Prostate gland (tissue), 2 donors: ENCODE measurements around the gene BRME1. TPM values are rescaled to one million over a fixed set of nuclear protein-coding genes. Genes with fewer than 3 reads are reported as not detected.
A peak's percentile ranks its signal among the peaks of the same experiment; 100 is the strongest.

Experiments
- DNase-seq: peaks from one replicate; pipeline ENCODE4 v3.0.0-alpha.2; 2019; ENCODE audit warnings: low spot score
- H3K27ac ChIP-seq, 2 donors: fragments of 200-600 bp; sonication (generic); 2 replicates each; pipeline ENCODE4 v1.5.1; 2017 to 2019
- H3K27me3 ChIP-seq: fragments of 200-600 bp; sonication (generic); replicated peaks from 2 replicates; pipeline ENCODE4 v1.5.1; 2019; ENCODE audit not compliant: insufficient read depth
- H3K36me3 ChIP-seq, 2 donors: fragments of 200-600 bp; sonication (generic); 1 replicate in 1 of 2; 2 replicates in 1 of 2; pipeline versions ENCODE4 v1.5.1 to v1.8.1; 2017 to 2019
- H3K4me1 ChIP-seq: fragments of 200-600 bp; sonication (generic); replicated peaks from 2 replicates; pipeline ENCODE4 v1.5.1; 2019
- H3K4me3 ChIP-seq, 2 donors: fragments of 200-600 bp; sonication (generic); 2 replicates each; pipeline ENCODE4 v1.5.1; 2017 to 2019
- H3K9me3 ChIP-seq: fragments of 200-600 bp; sonication (generic); 2 replicates; pipeline ENCODE4 v1.5.1; 2017
- CTCF ChIP-seq, 4 experiments: fragments of 200-600 bp in 2 of 4; fragments of 450-650 bp in 2 of 4; sonication (generic) in 2 of 4; IDR thresholded peaks; 1 replicate in 3 of 4; 2 replicates in 1 of 4; pipeline ENCODE4 v1.5.1; 2016 to 2019; ENCODE audit warnings: antibody characterized with exemption in 4 of 4, mild to moderate bottlenecking in 2 of 4, moderate library complexity in 2 of 4
- POLR2A ChIP-seq: fragments of 450-650 bp; IDR thresholded peaks from one replicate; pipeline ENCODE4 v1.6.1; 2016; ENCODE audit warnings: antibody characterized with exemption, mild to moderate bottlenecking
- POLR2AphosphoS5 ChIP-seq: sonication (generic); formaldehyde crosslinking; IDR thresholded peaks from one replicate; pipeline ENCODE4 v1.6.1; 2017; ENCODE audit warnings: antibody characterized with exemption
- WGBS: methylation state at CpG from one replicate; pipeline ENCODE4 v1.1.5; 2018; 5-methylcytosine and 5-hydroxymethylcytosine counted together
- intact Hi-C: fragments of 100-400 bp; cut with DNase I; formaldehyde crosslinking; loops from one replicate; pipeline ENCODE4 v1.14.2; 2022
- total RNA-seq, 2 donors: library from RNA; depleted of rRNA; stranded (reverse); fragments of >200 nt; gene quantifications; one replicate each; pipeline ENCODE4 v1.1.0, GENCODE V29; 2016

Gene BRME1
- total RNA-seq, 2 donors from 2014 or later = 2.0 to 12.6 TPM

DNA sequence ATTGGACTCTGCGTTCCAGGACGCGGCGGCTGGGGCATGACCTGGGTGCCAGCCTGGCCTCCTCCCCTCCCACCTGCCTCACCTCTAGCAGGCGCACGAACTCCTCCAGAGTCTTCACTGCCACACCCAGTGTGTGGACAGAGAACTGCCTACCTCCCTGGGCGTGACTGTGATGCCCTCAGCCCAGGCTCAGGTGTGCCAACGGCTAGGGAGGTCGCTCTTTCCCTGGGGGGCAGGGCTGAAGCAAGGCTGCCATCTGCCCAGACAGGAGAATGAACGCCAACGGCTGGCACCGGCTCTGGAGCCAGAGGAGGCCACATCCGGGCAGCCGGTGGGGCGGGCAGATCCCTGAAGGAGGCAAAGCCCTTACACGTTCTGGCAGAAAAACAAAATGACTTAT lies 17.6 kb downstream of the BRME1 start:
- H3K36me3 ChIP-seq = no peaks in the 10 kb centered on the region
- no peaks in the 10 kb centered on the region for H3K27me3 ChIP-seq
- peaks cover 2% of the 10 kb centered on the region for H3K4me1 ChIP-seq
- DNase-seq = no peak
- 55% methylated on average over 16 of the region's 16 CpGs for WGBS
- H3K27ac ChIP-seq = peak overlapping the region in 1 of 2 donors; percentile 45
- H3K9me3 ChIP-seq = no peaks in the 10 kb centered on the region
- TF ChIP-seq POLR2A = no peak
- TF ChIP-seq POLR2AphosphoS5 = no peak
- no peak for TF ChIP-seq CTCF (IDR thresholded peaks at IDR 0.05)
- intact Hi-C loops = no loop called here
- H3K4me3 ChIP-seq = no peak overlapping the region

GRCh38 chr19:13887517-13887916 lies 18.4 kb downstream of the BRME1 start:
- Histone ChIP-seq H3K9me3 (no peaks in the 10 kb centered on the region), H3K4me1 (peaks cover 2% of the 10 kb centered on the region), H3K27me3 (no peaks in the 10 kb centered on the region), H3K4me3 (no peak overlapping the region), H3K27ac (peak overlapping the region; percentile 30 to 52), H3K36me3 (no peaks in the 10 kb centered on the region)
- intact Hi-C loops = no loop called here
- WGBS = 32% methylated on average over 5 of the region's 5 CpGs
- no peak for TF ChIP-seq POLR2AphosphoS5
- TF ChIP-seq CTCF (IDR thresholded peaks at IDR 0.05) = no peak
- TF ChIP-seq POLR2A = no peak
- no peak for DNase-seq

DNA sequence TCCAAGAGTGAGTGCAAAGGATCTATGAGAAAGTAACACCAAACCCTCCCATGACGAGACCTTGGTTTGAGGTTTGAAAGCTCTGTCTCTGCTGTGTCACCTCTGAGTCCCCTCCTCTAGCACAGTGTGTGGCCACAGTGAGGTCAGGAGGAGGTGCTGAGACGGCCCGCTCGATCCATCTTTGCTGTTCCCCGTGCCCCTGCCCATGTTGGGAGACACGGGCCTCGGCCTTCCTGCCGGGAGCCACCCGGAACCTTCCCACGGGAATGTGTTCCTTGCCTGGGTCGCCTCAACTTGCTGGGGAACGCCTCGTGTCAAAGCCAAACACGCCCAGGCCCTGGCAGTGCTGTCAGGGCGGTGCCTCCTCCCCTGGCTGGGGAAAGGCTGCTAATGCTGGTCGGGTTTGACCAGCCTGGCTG lies 18.9 kb downstream of the BRME1 start:
- Histone ChIP-seq H3K27ac (peak overlapping the region; percentile 30 to 52), H3K4me3 (no peak overlapping the region), H3K9me3 (no peaks in the 10 kb centered on the region), H3K36me3 (no peaks in the 10 kb centered on the region), H3K4me1 (peaks cover 2% of the 10 kb centered on the region), H3K27me3 (no peaks in the 10 kb centered on the region)
- TF ChIP-seq CTCF (IDR thresholded peaks at IDR 0.05) = no peak
- peak; percentile 48 for TF ChIP-seq POLR2A
- peak; percentile 70 for TF ChIP-seq POLR2AphosphoS5
- WGBS = 30% methylated on average over 16 of the region's 16 CpGs
- intact Hi-C loops = no loop called here
- DNase-seq = peak; percentile 76

DNA sequence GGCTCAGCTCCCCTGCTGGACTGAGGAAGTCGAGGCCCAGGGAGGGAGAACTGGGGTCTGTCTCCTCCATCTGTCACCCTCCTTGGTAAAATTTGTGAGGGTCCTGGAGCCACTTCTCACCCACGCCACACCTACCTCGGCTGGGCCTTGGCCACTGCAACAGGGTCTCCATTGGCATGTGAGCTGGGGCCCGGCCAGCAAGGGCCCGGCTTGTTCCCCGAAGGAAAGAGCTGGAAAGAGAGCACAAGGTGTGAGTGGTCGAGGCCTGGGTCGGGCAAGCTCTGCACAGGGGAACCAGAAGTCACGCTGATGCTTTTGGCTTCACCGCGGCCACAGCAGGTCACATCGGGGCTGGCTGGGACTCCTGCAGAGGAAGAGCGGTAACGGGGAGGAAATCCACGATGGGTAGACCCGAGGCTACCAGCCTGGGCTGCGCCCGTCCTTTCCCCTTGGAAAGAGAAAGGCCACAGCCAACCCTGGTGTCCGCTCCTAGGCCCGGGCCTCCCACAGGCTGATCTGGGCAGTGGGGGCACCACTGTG lies 20.0 kb downstream of the BRME1 start:
- H3K27me3 ChIP-seq = no peaks in the 10 kb centered on the region
- no peaks in the 10 kb centered on the region for H3K36me3 ChIP-seq
- no peak for DNase-seq
- H3K27ac ChIP-seq = peak overlapping the region in 1 of 2 donors; percentile 72
- H3K9me3 ChIP-seq = no peaks in the 10 kb centered on the region
- no peak overlapping the region for H3K4me3 ChIP-seq
- WGBS = 93% methylated on average over 18 of the region's 20 CpGs
- intact Hi-C loops = no loop called here
- H3K4me1 ChIP-seq = peaks cover 2% of the 10 kb centered on the region
- TF ChIP-seq POLR2A = no peak
- TF ChIP-seq POLR2AphosphoS5 = no peak
- TF ChIP-seq CTCF (IDR thresholded peaks at IDR 0.05) = no peak
